Fibroblast of skin of left biceps (primary cell): Measurements from ENCODE around the gene SLC25A47.
"Not testable (repeated sequence)": the region's sequence is repeated elsewhere in the genome, so short reads cannot be mapped to it uniquely, and the experiment has no call there.

Experiments used
- DNase-seq, 2 experiments: peaks; one replicate each; pipeline ENCODE4 v3.0.0-alpha.2; 2013; ENCODE audit warnings: low read depth in 2 of 2

The SLC25A47 gene

GRCh38 chr14:100325231-100325632 is 2.1 kb downstream of the SLC25A47 start:
- DNase-seq, result no peak

- DNase-seq, result no peak
Measured at GRCh38 chr14:100325958-100326357, 2.8 kb downstream of the SLC25A47 start.

- DNase-seq, result no peak
Measured at GRCh38 chr14:100327128-100327527, 4.0 kb downstream of the SLC25A47 start.

GRCh38 chr14:100328495-100329163 is 5.5 kb downstream of the SLC25A47 start:
- no peak for DNase-seq

GRCh38 chr14:100329233-100330006 is 6.3 kb downstream of the SLC25A47 start:
- no peak for DNase-seq

- DNase-seq, result no peak
Measured at GRCh38 chr14:100330007-100330344, 6.8 kb downstream of the SLC25A47 start.

- DNase-seq, result no peak
Measured at GRCh38 chr14:100330388-100330931, 7.3 kb downstream of the SLC25A47 start.

GRCh38 chr14:100332071-100332639 is 9.0 kb downstream of the SLC25A47 start:
- DNase-seq, result no peak

- no peak for DNase-seq
Measured at GRCh38 chr14:100332797-100333196, 9.7 kb downstream of the SLC25A47 start.

- no peak for DNase-seq
Measured at GRCh38 chr14:100333311-100333710, 10.2 kb downstream of the SLC25A47 start.

GRCh38 chr14:100333827-100334226 is 10.7 kb downstream of the SLC25A47 start:
- no peak for DNase-seq

- no peak for DNase-seq
Measured at GRCh38 chr14:100334904-100335303, 11.8 kb downstream of the SLC25A47 start.

GRCh38 chr14:100336618-100337530 is 13.7 kb downstream of the SLC25A47 start:
- DNase-seq, result no peak

GRCh38 chr14:100339766-100340422 is 16.8 kb downstream of the SLC25A47 start:
- DNase-seq, result no peak

GRCh38 chr14:100340423-100340813 is 17.3 kb downstream of the SLC25A47 start:
- no peak for DNase-seq

GRCh38 chr14:100341301-100342031 is 18.3 kb downstream of the SLC25A47 start:
- no peak for DNase-seq

- no peak for DNase-seq
Measured at GRCh38 chr14:100342195-100342594, 19.1 kb downstream of the SLC25A47 start.

- not testable (repeated sequence) for DNase-seq
Measured at GRCh38 chr14:100342826-100343225, 19.7 kb downstream of the SLC25A47 start.

- not testable (repeated sequence) for DNase-seq
Measured at GRCh38 chr14:100344657-100345056, 21.5 kb downstream of the SLC25A47 start.

- DNase-seq, result no peak
Measured at GRCh38 chr14:100345711-100346110, 22.6 kb downstream of the SLC25A47 start.
